Mesenchymal stem cell (in vitro differentiated cells and primary cell): ENCODE measurements around the gene NFIX.

ENCODE experiments used
- DNase-seq: peaks from one replicate; pipeline ENCODE4 v3.0.0-alpha.2; 2013
- H2AFZ ChIP-seq: one replicate; pipeline ENCODE4 v1.6.1; 2013; ENCODE audit warnings: low read depth, mild to moderate bottlenecking, control low read depth, inconsistent platforms, low read length, moderate library complexity
- H2AK5ac ChIP-seq: 2 replicates; pipeline ENCODE4 v1.6.1; 2013; ENCODE audit warnings: low read length, moderate library complexity, mild to moderate bottlenecking, inconsistent platforms; ENCODE audit not compliant: severe bottlenecking
- H2BK120ac ChIP-seq: one replicate; pipeline ENCODE4 v1.6.1; 2013; ENCODE audit warnings: low read depth, mild to moderate bottlenecking, inconsistent platforms, low read length, moderate library complexity
- H2BK12ac ChIP-seq, 2 experiments: one replicate each; pipeline ENCODE4 v1.6.1; 2013; ENCODE audit warnings: inconsistent platforms in 2 of 2, low read length in 2 of 2, mild to moderate bottlenecking in 2 of 2, moderate library complexity in 2 of 2, control low read depth in 1 of 2
- H2BK15ac ChIP-seq: one replicate; pipeline ENCODE4 v1.6.1; 2013; ENCODE audit warnings: mild to moderate bottlenecking, low read depth, inconsistent platforms; ENCODE audit not compliant: poor library complexity, severe bottlenecking
- H2BK5ac ChIP-seq: 2 replicates; pipeline ENCODE4 v1.6.1; 2013; ENCODE audit warnings: low read depth, mild to moderate bottlenecking, low read length, control low read depth, inconsistent platforms; ENCODE audit not compliant: poor library complexity, severe bottlenecking
- H3K14ac ChIP-seq, 2 experiments: one replicate each; pipeline ENCODE4 v1.6.1; 2013; ENCODE audit warnings: inconsistent platforms in 2 of 2, low read length in 2 of 2, control low read depth in 1 of 2, mild to moderate bottlenecking in 1 of 2, moderate library complexity in 1 of 2
- H3K18ac ChIP-seq, 2 experiments: one replicate each; pipeline ENCODE4 v1.6.1; 2013; ENCODE audit warnings: inconsistent platforms in 2 of 2, low read length in 2 of 2, control low read depth in 1 of 2, low read depth in 1 of 2, mild to moderate bottlenecking in 1 of 2
- H3K23ac ChIP-seq, 2 experiments: one replicate each; pipeline ENCODE4 v1.6.1; 2013; ENCODE audit warnings: inconsistent platforms in 2 of 2, low read length in 2 of 2, mild to moderate bottlenecking in 2 of 2, moderate library complexity in 2 of 2, control low read depth in 1 of 2
- H3K27ac ChIP-seq: 2 replicates; pipeline ENCODE4 v1.5.1; 2013; ENCODE audit warnings: mild to moderate bottlenecking, moderate library complexity, low read length, control low read depth, inconsistent platforms; ENCODE audit not compliant: poor library complexity, severe bottlenecking
- H3K27me3 ChIP-seq, 2 experiments: 2 replicates each; pipeline versions ENCODE4 v1.6.1 to v1.7.0; 2013; ENCODE audit warnings: low read length in 2 of 2, mild to moderate bottlenecking in 2 of 2, moderate library complexity in 2 of 2, control low read depth in 1 of 2, inconsistent platforms in 1 of 2; ENCODE audit not compliant: control insufficient read depth in 1 of 2, insufficient read depth in 1 of 2
- H3K36me3 ChIP-seq, 2 experiments: 2 replicates each; pipeline versions ENCODE4 v1.6.1 to v1.7.0; 2013; ENCODE audit warnings: low read length in 2 of 2, control low read depth in 1 of 2, inconsistent platforms in 1 of 2, low read depth in 1 of 2, mild to moderate bottlenecking in 1 of 2; ENCODE audit not compliant: insufficient read depth in 2 of 2, control insufficient read depth in 1 of 2
- H3K4ac ChIP-seq, 2 experiments: one replicate each; pipeline ENCODE4 v1.6.1; 2013; ENCODE audit warnings: inconsistent platforms in 2 of 2, low read length in 2 of 2, mild to moderate bottlenecking in 2 of 2, moderate library complexity in 2 of 2, control low read depth in 1 of 2, low read depth in 1 of 2
- H3K4me1 ChIP-seq: 2 replicates; pipeline ENCODE4 v1.6.1; 2013; ENCODE audit warnings: low read depth, low read length, control low read depth; ENCODE audit not compliant: control insufficient read depth, insufficient read depth
- H3K4me2 ChIP-seq: 2 replicates; pipeline ENCODE4 v1.6.1; 2013; ENCODE audit warnings: low read length, mild to moderate bottlenecking, inconsistent platforms; ENCODE audit not compliant: poor library complexity, severe bottlenecking
- H3K4me3 ChIP-seq, 2 experiments: 2 replicates each; pipeline versions ENCODE4 v1.5.1 to v1.7.0; 2013; ENCODE audit warnings: low read length in 2 of 2, mild to moderate bottlenecking in 2 of 2, control low read depth in 1 of 2, low read depth in 1 of 2; ENCODE audit not compliant: insufficient read depth in 1 of 2
- H3K79me1 ChIP-seq: replicated peaks from 2 replicates; pipeline ENCODE4 v1.6.1; 2013; ENCODE audit warnings: mild to moderate bottlenecking, control low read depth, low read length, inconsistent platforms; ENCODE audit not compliant: poor library complexity, severe bottlenecking
- H3K9ac ChIP-seq: 2 replicates; pipeline ENCODE4 v1.7.0; 2013; ENCODE audit warnings: mild to moderate bottlenecking, low read length, moderate library complexity
- H3K9me3 ChIP-seq: 2 replicates; pipeline ENCODE4 v1.7.0; 2013; ENCODE audit warnings: mild to moderate bottlenecking, low read length; ENCODE audit not compliant: control insufficient read depth
- H4K8ac ChIP-seq: one replicate; pipeline ENCODE4 v1.6.1; 2013; ENCODE audit warnings: inconsistent platforms, mild to moderate bottlenecking, low read length, moderate library complexity
- H4K91ac ChIP-seq: one replicate; pipeline ENCODE4 v1.6.1; 2013; ENCODE audit warnings: mild to moderate bottlenecking, low read length, inconsistent platforms
- WGBS: methylation state at CpG from one replicate; pipeline ENCODE4 v1.1.7; 2013; ENCODE audit warnings: mixed read lengths; 5-methylcytosine and 5-hydroxymethylcytosine counted together

NFIX gene

DNA sequence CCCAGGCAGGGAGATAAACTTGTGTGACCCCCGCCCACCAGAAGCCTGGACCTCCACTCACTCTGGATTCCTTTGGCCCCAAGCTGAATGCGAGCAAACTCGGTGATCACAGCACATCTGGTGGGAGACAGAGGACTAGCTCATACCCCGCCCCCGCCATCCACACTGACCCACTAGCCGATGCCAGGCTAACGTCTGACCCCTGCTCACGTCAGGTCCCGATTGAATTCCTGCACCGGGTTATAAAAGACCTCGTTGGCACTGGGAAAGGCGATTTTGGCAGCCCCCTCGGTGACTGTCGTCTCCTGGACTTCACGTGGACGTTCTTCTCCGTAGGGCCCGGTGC is 120.6 kb downstream of the NFIX start:
- Histone ChIP-seq H3K27me3 (no peaks in the 10 kb centered on the region), H4K91ac (no peak overlapping the region), H2AFZ (peak overlapping the region; percentile 79), H3K4me2 (peak overlapping the region; percentile 93), H2BK120ac (no peak overlapping the region), H3K9me3 (no peaks in the 10 kb centered on the region), H2AK5ac (no peak overlapping the region), H2BK12ac (no peak overlapping the region), H3K9ac (peak overlapping the region; percentile 98), H3K23ac (peak overlapping the region in 1 of 2 experiments; percentile 60), H3K36me3 (peaks cover 25 to 33% of the 10 kb centered on the region in 2 experiments), H2BK5ac (no peak overlapping the region), H3K18ac (no peak overlapping the region), H3K79me1 (peaks cover 21% of the 10 kb centered on the region), H3K14ac (no peak overlapping the region), H3K4me3 (peak overlapping the region; percentile 80 to 97), H3K4ac (peak overlapping the region; percentile 57 to 88), H2BK15ac (no peak overlapping the region), H3K27ac (peak overlapping the region; percentile 70), H3K4me1 (peaks cover 32% of the 10 kb centered on the region), H4K8ac (peak overlapping the region; percentile 86)
- no peak for DNase-seq
- WGBS, result 2% methylated on average over 18 of the region's 18 CpGs

DNA sequence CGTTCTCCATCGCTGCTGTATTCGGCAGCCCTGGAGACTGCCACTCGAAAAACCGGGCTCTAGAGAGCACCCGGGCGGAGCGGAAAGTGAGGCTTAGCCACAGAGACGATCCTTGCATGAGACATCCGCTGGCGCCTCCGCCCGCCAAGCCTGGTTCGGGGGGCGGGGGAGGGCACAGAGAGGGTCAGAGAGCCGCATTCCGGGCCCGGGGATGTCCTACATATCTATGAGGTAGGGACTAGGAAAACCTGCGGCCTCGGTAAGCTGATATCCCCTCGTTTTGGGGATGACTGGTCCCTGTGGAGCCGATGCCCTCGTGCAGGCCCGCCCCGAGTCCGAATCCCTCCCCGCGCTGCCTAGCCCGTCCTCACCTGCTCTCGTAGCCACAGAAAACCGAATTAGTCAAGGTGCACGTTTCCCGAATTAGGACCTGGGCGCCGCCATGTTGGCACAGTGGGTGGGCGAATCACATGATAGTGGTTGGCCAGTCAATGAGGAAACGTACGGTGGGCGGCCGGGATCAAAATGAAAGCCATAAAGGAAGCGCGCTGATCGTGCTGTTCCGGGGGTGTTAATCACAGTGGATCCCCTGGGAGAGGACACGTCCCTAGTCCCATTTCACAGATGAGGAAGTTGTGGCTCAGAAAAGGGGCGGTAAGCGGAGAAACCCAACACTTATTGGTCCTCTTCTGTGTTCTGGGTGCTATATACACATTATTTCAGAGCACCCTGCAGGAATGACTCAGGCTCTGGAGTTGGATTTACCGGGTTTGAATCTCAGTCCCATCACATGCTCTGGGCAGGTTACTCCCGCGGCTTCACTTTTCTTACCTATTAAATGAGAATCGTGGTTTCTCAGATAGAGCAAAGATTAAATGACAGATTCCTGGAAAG is 121.3 kb downstream of the NFIX start, which contains the start of gene TRMT1:
TSS of gene TRMT1 (minus strand) at position 459 of the 894 bp plus-strand sequence. CDS start at position 118, 341 bp downstream.
- Histone ChIP-seq H4K8ac (peak within 1 kb of the TSS; percentile 86), H2AK5ac (no peak within 1 kb of the TSS)
- under 1% methylated on average over 51 of the region's 51 CpGs for WGBS

DNA sequence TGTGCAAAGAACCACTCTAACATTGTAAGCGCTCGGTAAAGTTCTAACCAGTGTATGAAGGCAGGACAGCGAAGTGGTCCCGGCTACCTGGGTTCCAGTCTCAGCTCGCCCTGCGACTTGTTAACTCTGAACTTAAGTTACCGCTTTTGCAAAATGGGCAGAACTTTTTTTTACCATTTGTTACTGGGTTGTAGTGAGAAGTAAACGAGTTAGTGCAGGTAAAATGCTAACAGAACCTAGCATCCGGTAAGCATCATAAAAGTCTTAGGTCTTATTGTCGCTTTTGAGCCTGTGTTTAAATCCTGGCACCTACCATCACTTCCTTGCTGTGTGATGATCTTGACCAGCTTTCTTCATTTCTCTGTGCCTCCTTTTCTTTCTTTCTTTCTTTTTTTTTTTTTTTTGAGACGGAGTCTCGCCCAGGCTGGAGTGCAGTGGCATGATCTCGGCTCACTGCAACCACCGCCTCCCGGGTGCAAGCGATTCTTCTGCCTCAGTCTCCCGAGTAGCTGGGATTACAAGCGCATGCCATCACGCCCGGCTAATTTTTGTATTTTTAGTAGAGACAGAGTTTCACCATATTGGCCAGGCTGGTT is 122.0 kb downstream of the NFIX start:
- WGBS, result 45% methylated on average over 19 of the region's 20 CpGs
- H3K14ac ChIP-seq, result no peak overlapping the region
- no peak overlapping the region for H2BK15ac ChIP-seq
- H2BK5ac ChIP-seq, result no peak overlapping the region
- no peak overlapping the region for H2AK5ac ChIP-seq
- no peak overlapping the region for H2BK12ac ChIP-seq
- H3K27me3 ChIP-seq, result no peaks in the 10 kb centered on the region
- no peak overlapping the region for H2AFZ ChIP-seq
- no peaks in the 10 kb centered on the region for H3K9me3 ChIP-seq
- no peak overlapping the region for H3K23ac ChIP-seq
- H4K91ac ChIP-seq, result no peak overlapping the region
- H3K79me1 ChIP-seq, result peaks cover 20% of the 10 kb centered on the region
- H2BK120ac ChIP-seq, result no peak overlapping the region
- no peak overlapping the region for H3K4ac ChIP-seq
- H3K27ac ChIP-seq, result no peak overlapping the region
- peak overlapping the region; percentile 98 for H3K9ac ChIP-seq
- H3K4me1 ChIP-seq, result peaks cover 45% of the 10 kb centered on the region
- peak overlapping the region; percentile 75 for H3K4me2 ChIP-seq
- H3K36me3 ChIP-seq, result peaks cover 33 to 40% of the 10 kb centered on the region in 2 experiments
- no peak for DNase-seq
- no peak overlapping the region for H3K18ac ChIP-seq
- H3K4me3 ChIP-seq, result peak overlapping the region in 1 of 2 experiments; percentile 97
- no peak overlapping the region for H4K8ac ChIP-seq

More for the DNA sequence above, 121.3 kb downstream of the NFIX start, which contains the start of gene TRMT1:
- no peak within 1 kb of the TSS for H3K14ac ChIP-seq
- DNase-seq, result peak; percentile 95
- H3K9me3 ChIP-seq, result no peaks in the 10 kb centered on the region
- no peak within 1 kb of the TSS for H2BK5ac ChIP-seq
- H2AFZ ChIP-seq, result peak within 1 kb of the TSS; percentile 79
- H3K18ac ChIP-seq, result peak within 1 kb of the TSS; percentile 44 to 57
- peak within 1 kb of the TSS; percentile 57 to 88 for H3K4ac ChIP-seq
- no peak within 1 kb of the TSS for H2BK15ac ChIP-seq
- H3K4me3 ChIP-seq, result peak within 1 kb of the TSS; percentile 80 to 97
- H2BK12ac ChIP-seq, result no peak within 1 kb of the TSS
- H3K79me1 ChIP-seq, result peaks cover 20% of the 10 kb centered on the region
- H3K27ac ChIP-seq, result peak within 1 kb of the TSS; percentile 70
- H3K23ac ChIP-seq, result peak within 1 kb of the TSS in 1 of 2 experiments; percentile 77
- peaks cover 38% of the 10 kb centered on the region for H3K4me1 ChIP-seq
- peaks cover 26 to 36% of the 10 kb centered on the region in 2 experiments for H3K36me3 ChIP-seq
- no peaks in the 10 kb centered on the region for H3K27me3 ChIP-seq
- H4K91ac ChIP-seq, result peak within 1 kb of the TSS; percentile 92
- peak within 1 kb of the TSS; percentile 98 for H3K9ac ChIP-seq
- H2BK120ac ChIP-seq, result no peak within 1 kb of the TSS
- H3K4me2 ChIP-seq, result peak within 1 kb of the TSS; percentile 93
